Retinal pigment epithelial cell (primary cell): ENCODE measurements around the gene RNF224.

Experiments
- DNase-seq: peaks from one replicate; pipeline ENCODE4 v3.0.0-alpha.2; 2010; ENCODE audit warnings: low read depth
- H3K4me3 ChIP-seq: 2 replicates; pipeline ENCODE4 v1.5.1; 2011; ENCODE audit warnings: mild to moderate bottlenecking, low read length, control low read depth, moderate library complexity
- TF ChIP-seq, protein P1 (sequence below): conservative IDR thresholded peaks from 2 replicates; pipeline ENCODE4 v1.5.1; 2011; ENCODE audit warnings: low read depth, low read length, control low read depth, inconsistent platforms

RNF224 gene

DNA sequence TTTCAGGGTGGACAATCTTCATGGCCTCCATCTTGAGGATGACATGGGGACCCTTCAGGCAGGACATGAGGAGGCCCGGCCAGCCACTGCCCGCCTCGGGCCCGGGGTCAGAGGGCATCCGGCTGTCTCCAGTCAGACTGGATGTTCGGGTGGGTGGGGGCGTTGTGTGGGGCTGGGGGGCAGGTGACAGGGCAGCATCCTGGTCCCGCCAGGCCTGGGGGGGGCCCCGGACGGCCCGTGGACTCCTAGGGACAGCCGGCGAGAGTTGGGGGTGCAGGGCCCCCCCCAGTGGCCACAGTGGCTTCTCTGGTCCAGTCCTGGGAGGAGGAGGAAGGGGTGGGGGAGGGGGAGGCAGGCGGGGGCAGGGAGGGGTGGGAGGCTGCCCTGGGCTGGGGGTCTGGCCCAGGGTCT lies 6.2 kb upstream of the RNF224 start:
- no peak for DNase-seq
- no peak overlapping the region for H3K4me3 ChIP-seq

DNA sequence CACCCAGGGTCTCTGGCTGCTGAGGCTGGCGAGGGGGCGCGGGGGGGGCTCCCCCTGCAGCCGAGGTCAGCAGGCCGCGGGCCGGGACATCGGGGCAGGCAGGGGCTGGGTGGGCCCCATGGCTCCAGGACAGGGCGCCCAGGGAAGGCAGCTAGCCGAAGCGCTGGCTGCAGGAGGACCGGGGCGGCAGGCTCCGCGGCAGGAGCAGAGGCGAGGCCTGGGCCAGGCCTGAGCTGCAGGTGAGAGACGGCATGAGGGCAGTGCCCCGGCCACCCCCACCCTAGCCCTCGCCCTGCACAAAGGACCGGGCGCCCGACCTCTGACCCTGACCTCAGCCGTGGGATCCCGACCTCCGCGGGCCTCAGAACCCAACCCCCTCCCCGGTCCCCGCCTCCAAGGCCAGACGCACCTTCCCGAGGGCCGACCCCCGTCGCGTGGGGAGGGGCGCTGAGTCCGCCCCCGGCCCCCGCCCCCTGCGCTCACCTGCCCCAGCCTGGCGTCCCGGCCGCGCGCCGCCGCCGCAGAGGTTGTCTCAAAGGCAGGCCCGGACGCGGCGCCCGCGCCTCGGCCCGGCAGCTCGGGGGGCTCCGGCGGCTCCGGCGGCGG lies 5.7 kb upstream of the RNF224 start:
- peak overlapping the region; percentile 49 for H3K4me3 ChIP-seq

More for the DNA sequence above, 6.2 kb upstream of the RNF224 start:
- TF ChIP-seq, protein P1, sequence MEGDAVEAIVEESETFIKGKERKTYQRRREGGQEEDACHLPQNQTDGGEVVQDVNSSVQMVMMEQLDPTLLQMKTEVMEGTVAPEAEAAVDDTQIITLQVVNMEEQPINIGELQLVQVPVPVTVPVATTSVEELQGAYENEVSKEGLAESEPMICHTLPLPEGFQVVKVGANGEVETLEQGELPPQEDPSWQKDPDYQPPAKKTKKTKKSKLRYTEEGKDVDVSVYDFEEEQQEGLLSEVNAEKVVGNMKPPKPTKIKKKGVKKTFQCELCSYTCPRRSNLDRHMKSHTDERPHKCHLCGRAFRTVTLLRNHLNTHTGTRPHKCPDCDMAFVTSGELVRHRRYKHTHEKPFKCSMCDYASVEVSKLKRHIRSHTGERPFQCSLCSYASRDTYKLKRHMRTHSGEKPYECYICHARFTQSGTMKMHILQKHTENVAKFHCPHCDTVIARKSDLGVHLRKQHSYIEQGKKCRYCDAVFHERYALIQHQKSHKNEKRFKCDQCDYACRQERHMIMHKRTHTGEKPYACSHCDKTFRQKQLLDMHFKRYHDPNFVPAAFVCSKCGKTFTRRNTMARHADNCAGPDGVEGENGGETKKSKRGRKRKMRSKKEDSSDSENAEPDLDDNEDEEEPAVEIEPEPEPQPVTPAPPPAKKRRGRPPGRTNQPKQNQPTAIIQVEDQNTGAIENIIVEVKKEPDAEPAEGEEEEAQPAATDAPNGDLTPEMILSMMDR = no peak

DNA sequence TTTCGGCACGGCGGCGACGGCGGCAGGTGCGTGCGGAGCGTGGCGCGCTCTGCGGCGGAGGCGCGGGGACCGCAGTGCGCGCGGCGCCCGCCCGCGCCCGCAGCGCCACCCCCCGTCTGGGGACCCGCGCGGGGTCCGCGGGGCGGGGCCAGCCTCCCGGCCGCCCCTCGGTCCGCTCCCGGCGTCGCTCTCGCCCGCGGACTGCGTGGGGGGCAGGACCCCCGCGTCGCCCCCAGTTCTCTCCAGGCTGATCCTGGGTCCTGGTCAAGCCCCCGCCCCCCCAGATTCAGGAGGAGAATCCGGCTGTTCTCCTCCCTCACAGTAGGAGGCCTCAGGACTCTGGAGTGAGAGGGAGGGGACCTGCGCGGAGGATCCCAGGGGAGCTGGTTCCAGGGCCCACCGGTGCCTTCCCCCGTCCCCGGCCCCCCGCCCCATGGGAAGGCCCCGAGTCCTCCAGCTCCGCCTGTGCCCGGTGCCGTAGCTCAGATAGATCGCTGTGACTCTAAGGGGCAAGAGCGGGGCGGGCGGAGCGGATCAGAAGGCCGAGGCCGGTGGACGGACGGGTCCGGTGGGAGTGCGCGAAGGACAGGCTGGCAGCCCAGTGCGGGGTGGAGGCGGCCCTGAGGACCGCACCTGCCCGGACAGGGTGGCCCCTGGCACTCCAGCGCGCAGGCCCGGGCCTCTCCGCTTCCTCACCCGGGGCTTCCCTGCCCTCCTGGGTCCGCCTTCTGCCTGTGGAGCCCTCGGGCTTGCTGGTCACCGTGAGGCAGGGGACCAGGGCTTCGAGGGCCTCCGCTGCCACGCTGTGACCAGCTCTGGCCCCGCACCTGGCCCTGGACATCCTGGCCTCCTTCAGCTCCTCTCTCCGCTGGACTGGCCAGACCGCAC lies 4.9 kb upstream of the RNF224 start, which contains the start of gene RNF208:
RNF208 (minus strand) TSS at position 51 of the 888 bp plus-strand sequence. CDS start 1,028 bp downstream, outside the sequence.
- TF ChIP-seq, protein P1 = no peak
- peak within 1 kb of the TSS; percentile 77 for H3K4me3 ChIP-seq
- no peak for DNase-seq

More for the DNA sequence above, 5.7 kb upstream of the RNF224 start:
- TF ChIP-seq, protein P1 = no peak
- DNase-seq = no peak

DNA sequence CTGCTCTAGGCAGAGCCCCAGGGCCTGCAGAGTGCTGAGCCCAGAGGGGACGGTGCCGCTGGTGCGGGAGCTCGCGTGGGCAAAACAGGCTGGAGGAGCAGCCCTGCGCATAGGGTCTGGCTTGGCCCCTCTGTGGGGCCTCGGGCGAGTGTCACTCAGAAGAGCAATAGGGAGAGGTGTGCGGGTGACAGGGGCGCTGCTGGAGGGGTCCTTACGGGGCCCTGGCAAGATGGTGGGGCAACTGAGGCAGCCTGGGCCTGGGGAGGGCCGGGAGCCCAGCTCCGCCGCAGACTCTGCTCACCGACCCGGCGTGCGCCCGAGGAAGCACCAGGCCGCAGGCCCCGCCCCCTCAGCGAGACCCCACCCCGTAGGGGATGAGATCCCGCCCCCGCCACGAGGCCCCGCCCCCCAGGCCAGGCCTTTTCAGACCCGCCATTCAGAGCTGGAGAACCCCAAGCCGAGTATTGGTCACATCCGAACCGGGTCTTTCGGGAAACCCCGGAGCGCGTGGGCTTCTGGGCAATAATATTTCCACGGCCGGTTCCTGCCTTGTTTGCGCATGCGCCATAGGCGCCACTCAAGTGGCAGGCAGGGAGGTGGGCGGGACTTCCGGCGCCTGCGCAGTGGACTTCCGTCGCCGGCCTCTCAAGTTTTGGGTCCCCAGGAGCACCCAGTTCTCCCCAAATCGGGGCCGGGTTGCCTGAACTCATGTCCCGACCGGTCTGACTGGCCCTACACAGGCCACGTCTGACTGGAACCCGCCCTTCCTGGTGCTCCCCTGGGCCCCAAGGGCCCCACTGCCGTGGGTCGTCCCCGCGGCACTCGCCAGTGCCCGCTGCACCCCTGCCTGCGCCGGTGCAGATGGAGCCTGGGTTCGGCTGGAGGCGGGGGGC lies 4.0 kb upstream of the RNF224 start:
- TF ChIP-seq, protein P1 = no peak
- peak; percentile 90 for DNase-seq
- peak overlapping the region; percentile 77 for H3K4me3 ChIP-seq

DNA sequence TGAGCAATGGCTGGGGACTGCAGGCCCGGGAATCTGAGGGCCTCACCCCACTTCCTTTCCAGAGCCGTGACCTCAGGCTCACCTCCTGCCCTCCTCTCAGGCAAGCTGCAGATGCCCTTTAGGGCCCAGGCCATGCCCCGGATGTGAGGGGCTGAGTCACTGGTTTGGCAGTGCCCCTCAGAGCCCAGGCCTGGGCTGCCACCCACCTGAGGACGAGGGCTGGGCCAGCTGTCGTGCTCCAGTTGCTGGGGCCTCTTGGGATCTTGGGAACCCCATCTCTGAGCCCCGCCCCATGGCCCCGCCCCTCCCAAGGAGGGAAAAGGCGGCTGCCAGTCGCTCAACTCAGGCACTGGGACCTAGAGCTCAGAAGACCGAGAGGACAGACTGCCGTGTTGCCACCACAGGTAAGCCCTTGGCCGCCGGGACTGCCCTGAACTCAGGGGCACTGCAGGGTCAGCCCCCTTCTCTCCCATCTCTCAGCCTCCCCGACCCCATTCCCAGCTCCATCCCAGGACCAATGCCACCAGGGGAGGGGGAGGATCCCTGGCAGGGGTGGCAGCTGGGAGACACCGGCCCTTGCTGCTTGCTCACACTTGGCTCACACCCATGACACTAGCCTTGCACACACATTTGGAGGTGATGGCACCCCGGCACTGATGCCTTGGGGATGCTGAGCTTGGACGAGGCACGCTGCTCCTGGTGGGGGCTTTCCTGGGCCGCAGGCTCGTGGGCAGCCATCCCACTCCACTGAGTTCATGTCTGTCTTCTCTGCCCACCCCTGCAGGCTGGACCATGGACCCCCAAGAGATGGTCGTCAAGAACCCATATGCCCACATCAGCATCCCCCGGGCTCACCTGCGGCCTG lies 2.2 kb upstream of the RNF224 start, which contains the start of gene CYSRT1:
CYSRT1 (plus strand) TSS at position 345 of the 865 bp plus-strand sequence; CDS start at position 793, 448 bp downstream.
- peak within 1 kb of the TSS; percentile 77 for H3K4me3 ChIP-seq
- TF ChIP-seq, protein P1 = no peak
- no peak for DNase-seq
